ENCODE results near the gene CNOT9.

Gene CNOT9

GRCh38 chr2:218577482-218578220, 9.0 kb downstream of the CNOT9 start:
- no peak for TF ChIP-seq CTCF (IDR thresholded peaks at IDR 0.05; ENCODE audit: low read depth, low read length, missing control alignments)
- no peak overlapping the region for H3K4me3 ChIP-seq (ENCODE audit: low read depth, low read length)
- no peak for DNase-seq (ENCODE audit: low read depth)

DNA sequence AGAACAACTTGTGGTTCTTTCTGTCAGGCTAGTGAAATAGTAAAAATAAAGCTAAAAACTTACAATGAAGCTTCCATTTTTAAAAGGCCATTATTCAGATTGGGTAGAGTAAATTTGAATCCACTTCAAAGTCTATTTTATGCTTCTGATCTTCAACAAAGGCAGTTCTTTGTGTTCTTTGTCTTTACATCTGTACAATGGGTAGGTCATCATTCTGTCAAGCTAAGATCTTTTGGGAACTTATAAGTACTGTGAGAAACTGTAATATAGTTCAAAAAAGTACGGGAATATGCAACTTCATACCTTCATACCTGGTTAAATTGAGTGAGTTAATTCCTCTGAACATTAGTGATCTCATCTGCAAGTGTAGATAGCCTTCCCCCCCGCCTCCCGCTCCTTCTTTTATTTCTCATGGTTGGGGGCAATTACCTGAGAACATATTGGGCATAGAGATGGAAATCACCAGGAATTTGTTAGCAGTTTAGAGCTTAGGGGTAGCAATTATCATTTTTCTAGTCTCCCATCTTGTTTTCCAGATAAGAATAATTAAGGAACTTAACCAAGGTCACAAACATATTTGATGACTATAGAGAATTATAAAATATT, 9.7 kb downstream of the CNOT9 start:
- DNase-seq (ENCODE audit: low read depth) = no peak
- H3K4me3 ChIP-seq (ENCODE audit: low read depth, low read length) = no peak overlapping the region
- no peak for TF ChIP-seq CTCF (IDR thresholded peaks at IDR 0.05; ENCODE audit: low read depth, low read length, missing control alignments)

DNA sequence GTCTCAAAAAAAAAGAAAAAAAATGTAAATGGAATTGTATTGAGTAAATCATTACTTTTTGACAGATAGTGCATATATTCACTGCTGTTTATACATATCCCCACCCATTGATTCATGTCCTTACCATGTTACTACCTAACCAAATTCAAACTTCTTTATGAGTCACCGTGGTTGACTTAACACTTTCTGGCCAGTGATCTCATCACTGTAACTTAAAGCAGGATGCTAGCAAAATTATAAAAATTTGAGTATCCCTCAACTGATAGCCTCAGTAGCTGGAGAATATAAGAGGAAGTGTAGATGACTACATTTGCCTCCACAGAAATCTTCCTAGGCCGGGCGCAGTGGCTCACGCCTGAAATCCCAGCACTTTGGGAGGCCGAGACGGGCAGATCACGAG, 13.4 kb downstream of the CNOT9 start:
- no peak for DNase-seq (ENCODE audit: low read depth)
- TF ChIP-seq CTCF (IDR thresholded peaks at IDR 0.05; ENCODE audit: low read depth, low read length, missing control alignments) = no peak
- no peak overlapping the region for H3K4me3 ChIP-seq (ENCODE audit: low read depth, low read length)

DNA sequence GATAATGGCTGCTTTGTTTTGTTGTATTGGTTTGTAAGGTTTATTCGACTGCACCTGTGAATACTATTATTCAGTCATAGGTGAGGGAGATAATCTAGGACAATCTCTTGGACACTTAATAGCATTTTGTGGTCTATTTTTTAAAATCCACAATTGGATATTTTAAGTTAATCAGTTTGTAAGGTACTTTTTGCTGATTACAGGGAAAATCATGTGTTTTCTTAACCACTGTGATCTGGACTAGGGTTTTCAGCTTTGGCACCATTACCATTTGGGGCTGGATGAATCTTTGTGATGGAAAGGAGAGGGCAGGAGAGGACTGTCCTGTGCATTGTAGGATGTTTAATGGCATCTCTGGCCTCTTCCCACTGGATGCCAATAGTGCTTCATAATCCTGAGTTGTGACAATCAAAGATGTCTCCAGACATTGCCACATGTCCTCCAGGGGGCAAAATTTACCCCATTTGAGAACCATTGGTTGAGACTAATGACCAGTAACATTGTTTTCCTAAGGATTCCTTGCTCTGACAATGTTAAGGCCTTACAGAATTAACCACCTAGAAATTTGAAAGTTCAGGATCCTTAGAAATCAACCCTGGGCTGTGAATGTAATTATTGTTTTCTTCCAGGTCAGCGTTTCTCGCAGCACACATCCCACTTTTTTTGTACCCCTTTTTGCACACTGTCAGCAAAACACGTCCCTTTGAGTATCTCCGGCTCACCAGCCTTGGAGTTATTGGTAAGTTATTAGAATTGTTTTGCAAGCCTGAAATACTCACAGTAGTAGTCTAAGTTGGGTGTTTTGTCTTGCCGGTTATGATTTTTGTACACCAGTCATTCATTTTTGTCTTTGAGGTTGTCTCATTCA, 15.6 kb downstream of the CNOT9 start:
- no peak overlapping the region for H3K4me3 ChIP-seq (ENCODE audit: low read depth, low read length)
- no peak for TF ChIP-seq CTCF (IDR thresholded peaks at IDR 0.05; ENCODE audit: low read depth, low read length, missing control alignments)
- DNase-seq (ENCODE audit: low read depth) = no peak

- no peak overlapping the region for H3K4me3 ChIP-seq (ENCODE audit: low read depth, low read length)
- DNase-seq (ENCODE audit: low read depth) = no peak
- no peak for TF ChIP-seq CTCF (IDR thresholded peaks at IDR 0.05; ENCODE audit: low read depth, low read length, missing control alignments)
Measured at GRCh38 chr2:218585541-218585940, 16.9 kb downstream of the CNOT9 start.

DNA sequence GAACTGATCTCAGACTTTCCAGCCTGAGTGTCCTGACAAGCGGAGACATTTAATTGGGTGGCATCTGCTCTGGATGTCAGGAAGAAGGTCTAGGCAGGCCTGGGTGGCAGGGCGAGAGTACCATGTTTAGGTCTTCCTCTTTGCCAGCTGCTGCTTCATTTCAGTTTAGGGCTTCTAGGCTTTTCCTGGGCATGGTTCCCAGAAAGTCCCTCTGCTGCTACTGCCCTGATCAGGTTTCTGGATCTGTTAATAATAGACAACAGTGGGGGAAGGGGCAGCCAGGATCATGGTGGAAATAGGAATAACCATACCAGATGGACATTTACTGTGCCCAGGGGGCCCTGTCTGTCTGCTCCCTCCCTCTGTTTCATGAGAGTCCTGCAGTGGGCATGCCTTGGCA, 36.8 kb downstream of the CNOT9 start:
- no peak for TF ChIP-seq CTCF (IDR thresholded peaks at IDR 0.05; ENCODE audit: low read depth, low read length, missing control alignments)
- H3K4me3 ChIP-seq (ENCODE audit: low read depth, low read length) = no peak overlapping the region
- DNase-seq (ENCODE audit: low read depth) = no peak
